NCI-H1694 (cell line): ENCODE results near the gene OR51A4.
"Not testable (repeated sequence)": the region's sequence is repeated elsewhere in the genome, so short reads cannot be mapped to it uniquely, and the experiment has no call there.

Experiments
- DNase-seq: peaks from one replicate; lab custom pipeline; 2025; lab: John Stamatoyannopoulos, UW

The OR51A4 gene

GRCh38 chr11:4947505-4947904 is at the start of gene OR51A4:
TSS of gene OR51A4 (minus strand) at chr11:4947605. CDS start at chr11:4947100, 505 bp downstream.
- DNase-seq = no peak

- DNase-seq = no peak
These were observed 47.1 kb upstream of the OR51A4 start, which contains the start of gene OR51L1 for GRCh38 chr11:4994551-4994950. TSS of gene OR51L1 (plus strand) at chr11:4994851. CDS start at chr11:4998983, 4,132 bp downstream.

GRCh38 chr11:4991060-4991459 is 43.7 kb upstream of the OR51A4 start:
- DNase-seq = no peak

- no peak for DNase-seq
These were observed 36.4 kb upstream of the OR51A4 start for GRCh38 chr11:4983841-4984240.

GRCh38 chr11:4982678-4983077 is 35.3 kb upstream of the OR51A4 start:
- no peak for DNase-seq

GRCh38 chr11:4979036-4979435 is 31.6 kb upstream of the OR51A4 start:
- no peak for DNase-seq

- no peak for DNase-seq
These were observed 28.0 kb upstream of the OR51A4 start for GRCh38 chr11:4975436-4975835.

GRCh38 chr11:4962816-4963215 is 15.4 kb upstream of the OR51A4 start:
- no peak for DNase-seq

- no peak for DNase-seq
These were observed 13.5 kb upstream of the OR51A4 start for GRCh38 chr11:4960877-4961276.

- DNase-seq = no peak
These were observed 10.0 kb upstream of the OR51A4 start for GRCh38 chr11:4957396-4957795.

- DNase-seq = not testable (repeated sequence)
These were observed 8.2 kb upstream of the OR51A4 start, which contains the start of gene OR51A2 for GRCh38 chr11:4955613-4956012. TSS of gene OR51A2 (minus strand) at chr11:4955713. CDS start at chr11:4955713, 0 bp downstream.

- no peak for DNase-seq
These were observed 10.7 kb downstream of the OR51A4 start for GRCh38 chr11:4936745-4937144.

- no peak for DNase-seq
These were observed 14.7 kb downstream of the OR51A4 start for GRCh38 chr11:4932751-4933150.

GRCh38 chr11:4926608-4927007 is 20.8 kb downstream of the OR51A4 start:
- DNase-seq = no peak

- DNase-seq = no peak
These were observed 23.2 kb downstream of the OR51A4 start, which contains the start of gene OR51G1 for GRCh38 chr11:4924239-4924638. TSS of gene OR51G1 (minus strand) at chr11:4924339. CDS start at chr11:4924339, 0 bp downstream.

- DNase-seq = no peak
These were observed 25.1 kb downstream of the OR51A4 start for GRCh38 chr11:4922304-4922703.

- no peak for DNase-seq
These were observed 25.6 kb downstream of the OR51A4 start for GRCh38 chr11:4921796-4922195.

- DNase-seq = no peak
These were observed 28.2 kb downstream of the OR51A4 start, which contains the start of gene OR51G2 for GRCh38 chr11:4919250-4919649. TSS of gene OR51G2 (minus strand) at chr11:4919350. CDS start at chr11:4915663, 3,687 bp downstream.

GRCh38 chr11:4916581-4916980 is 30.8 kb downstream of the OR51A4 start:
- no peak for DNase-seq

- DNase-seq = no peak
These were observed 43.9 kb downstream of the OR51A4 start, which contains the start of gene OR51A7 for GRCh38 chr11:4903484-4903883. TSS of gene OR51A7 (plus strand) at chr11:4903783. CDS start at chr11:4907370, 3,587 bp downstream.
